Effector CD4-positive, alpha-beta T cell (primary cell): Measurements from ENCODE around the gene NUP155.
"Not testable (repeated sequence)": the region's sequence is repeated elsewhere in the genome, so short reads cannot be mapped to it uniquely, and the experiment has no call there.

ENCODE experiments used
- DNase-seq: peaks from one replicate; pipeline ENCODE4 v3.0.0-alpha.2; 2020

Gene NUP155

DNA sequence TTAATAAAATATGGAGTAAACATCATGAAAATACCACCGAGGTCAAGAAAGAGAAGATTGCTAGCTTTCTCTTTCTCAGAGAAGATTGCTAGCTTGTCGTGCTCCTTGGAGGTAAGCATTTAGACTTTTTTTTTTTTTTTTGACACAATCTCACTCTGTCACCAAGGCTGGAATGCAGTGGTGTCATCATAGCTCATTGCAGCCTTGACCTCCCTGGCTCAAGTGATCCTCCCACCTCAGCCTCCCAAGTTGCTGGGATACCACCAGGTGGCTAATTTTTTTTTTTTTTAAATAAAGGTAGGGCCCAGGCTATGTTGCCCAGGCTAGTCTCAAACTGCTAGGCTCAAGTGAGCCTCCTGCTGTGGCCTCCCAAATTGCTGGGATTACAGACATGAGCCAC lies 95.4 kb downstream of the NUP155 start:
- no peak for DNase-seq

DNA sequence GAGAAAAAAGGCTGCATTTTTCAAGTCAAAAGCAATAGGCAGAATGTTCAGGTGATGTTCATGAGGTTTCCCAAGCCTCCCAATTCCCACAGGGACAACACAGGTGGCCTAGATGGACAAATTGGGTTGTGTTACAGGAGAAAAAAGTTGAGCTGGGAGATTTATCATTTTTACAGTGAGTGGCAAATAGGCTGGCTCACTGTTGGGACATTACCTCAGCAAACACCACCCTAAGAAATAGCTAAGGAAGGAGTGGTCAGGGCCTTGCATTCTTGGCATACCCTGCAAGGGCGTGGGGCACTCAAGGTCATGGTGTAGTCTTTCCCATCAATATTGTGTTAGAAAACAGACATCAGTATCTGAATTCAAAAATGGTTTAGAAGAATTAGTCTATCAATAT lies 98.4 kb downstream of the NUP155 start:
- DNase-seq = no peak

DNA sequence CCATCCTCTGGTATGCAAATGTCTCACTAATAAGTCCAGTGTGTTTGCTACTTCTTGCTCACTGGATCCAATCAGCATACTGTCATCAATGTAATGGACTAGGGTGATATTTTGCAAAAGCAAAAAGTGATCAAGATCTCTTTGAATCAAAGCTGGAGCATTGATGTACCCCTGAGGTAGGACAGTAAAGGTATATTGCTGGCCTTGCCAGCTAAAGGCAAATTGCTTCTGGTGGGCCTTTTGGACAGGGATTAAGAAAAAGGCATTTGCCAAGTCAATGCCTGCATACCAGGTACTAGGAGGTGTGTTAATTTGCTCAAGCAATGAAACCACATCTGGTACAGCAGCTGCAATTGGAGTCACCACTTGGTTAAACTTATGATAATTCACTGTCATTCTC lies 102.8 kb downstream of the NUP155 start:
- DNase-seq = not testable (repeated sequence)

DNA sequence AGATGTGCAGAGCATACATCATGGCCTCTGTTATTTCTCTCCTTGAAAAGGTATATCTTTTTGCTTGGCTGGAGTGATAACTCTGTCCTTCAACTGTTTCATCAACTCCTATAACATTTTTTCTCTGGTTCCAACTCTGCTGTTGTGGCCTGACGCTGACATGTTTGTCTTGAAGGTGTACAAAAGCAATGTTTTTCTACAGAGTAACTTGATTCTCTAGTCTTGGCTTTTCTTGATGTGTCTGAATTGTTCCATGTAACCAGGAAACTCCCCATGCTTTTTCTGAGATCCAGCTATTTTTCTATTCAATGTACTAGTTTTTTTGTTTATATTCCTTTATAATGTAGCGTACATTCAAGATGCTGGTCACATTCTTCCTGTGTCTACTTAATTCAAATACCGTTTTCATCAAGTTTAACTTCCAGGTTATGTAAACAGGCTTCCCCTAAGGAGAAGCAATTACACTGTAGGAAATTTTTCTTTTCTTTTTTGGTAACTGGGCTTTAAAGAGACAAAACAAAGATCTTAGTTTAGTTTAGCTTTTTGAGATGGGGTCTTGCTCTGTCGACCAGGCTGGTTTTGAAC lies 115.0 kb downstream of the NUP155 start:
- no peak for DNase-seq

DNA sequence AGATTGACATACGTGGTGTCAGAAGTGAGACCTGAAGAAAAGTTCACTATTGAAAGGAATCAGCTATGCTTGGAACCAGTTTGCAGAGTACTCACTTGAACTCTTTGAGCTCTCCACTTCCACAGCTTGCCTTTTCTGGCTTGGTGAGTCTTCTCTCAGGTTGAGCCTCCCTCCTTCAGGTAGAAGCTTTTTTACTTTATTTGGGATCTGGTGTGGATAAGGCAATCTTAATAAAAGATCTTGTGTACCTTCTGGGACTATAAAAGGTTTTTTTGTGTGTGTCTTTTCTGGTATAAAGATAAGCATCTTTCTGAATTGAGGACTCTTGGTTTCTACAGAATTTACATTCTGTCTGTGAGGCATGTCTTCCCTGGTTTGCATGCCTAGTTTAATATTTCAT lies 116.3 kb downstream of the NUP155 start:
- no peak for DNase-seq

DNA sequence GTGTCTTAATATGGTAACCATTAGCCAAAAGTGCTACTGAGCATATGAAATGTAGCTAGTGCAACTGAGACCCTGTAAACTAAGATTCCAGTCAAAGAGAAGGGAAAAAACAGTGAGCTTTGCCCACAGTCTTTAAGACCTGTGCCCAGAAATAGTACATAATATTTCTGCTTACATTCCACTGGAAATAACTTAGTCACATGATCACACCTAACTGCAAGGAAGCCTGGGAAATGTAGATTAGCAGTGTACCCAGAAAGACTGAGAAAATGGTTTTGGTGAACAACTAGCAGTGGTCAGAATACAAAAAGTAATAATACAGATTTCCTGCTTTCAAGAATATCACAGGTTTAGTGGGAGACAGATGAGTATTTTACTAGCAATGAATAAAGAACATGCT lies 119.2 kb downstream of the NUP155 start:
- no peak for DNase-seq

DNA sequence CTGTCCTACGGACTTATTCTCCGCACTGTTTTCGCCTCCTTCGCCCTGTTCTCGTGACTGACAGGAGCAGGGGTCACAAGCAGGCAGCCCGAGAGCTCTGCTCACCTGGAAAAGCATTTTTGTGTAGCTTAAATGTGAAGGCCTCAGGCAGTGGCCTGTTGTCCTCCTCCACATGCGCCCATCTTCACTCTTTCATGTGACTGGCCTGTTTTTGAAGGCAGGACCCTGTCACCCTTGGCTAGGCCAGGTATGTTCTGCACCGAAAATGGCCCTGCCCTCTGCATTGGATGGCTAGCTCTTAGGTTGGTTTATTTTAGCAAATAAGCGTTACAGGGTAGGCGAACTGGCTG lies 121.1 kb downstream of the NUP155 start:
- DNase-seq = no peak

DNA sequence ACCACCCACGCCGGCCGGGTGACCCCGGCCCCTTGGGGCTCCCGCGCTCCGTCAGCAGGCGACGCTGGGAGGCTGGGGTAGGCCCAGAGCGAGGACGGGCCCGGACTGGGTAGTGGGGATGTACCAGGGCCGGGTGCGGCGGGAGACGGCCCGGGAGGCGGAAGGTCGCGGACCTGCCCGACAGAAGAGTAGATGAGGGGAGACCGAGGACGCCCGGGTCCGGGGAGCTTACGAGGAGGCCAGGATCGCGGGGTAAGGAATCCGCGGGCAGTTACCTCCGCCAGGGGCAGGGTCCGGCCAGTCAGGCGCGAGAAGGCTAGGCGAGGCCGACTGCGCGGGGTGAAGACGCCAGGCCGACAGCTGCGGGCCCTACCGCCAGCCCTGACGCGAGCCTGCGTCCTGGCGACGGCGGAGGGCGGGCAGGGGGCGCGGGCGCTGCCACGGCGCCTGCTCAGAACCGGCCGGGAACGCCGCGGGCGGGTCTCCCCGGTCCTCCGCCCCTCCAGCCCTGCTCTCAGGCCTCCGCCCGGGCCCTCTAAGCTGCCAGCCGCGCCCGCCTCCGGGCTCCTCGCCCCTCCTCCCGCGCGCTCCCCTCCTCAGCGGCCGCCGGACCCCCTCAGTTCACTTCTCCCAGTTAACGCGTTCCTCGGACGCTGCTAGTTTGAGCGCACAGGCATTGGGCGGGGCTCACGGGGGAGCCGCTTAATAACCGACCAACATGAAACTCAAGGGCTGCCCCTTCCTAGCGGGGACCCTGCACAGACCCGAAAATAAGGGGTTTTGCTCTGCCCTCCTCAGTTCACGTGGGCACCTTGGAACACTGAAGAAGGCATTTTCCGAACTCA lies 121.7 kb downstream of the NUP155 start, which contains the start of gene CPLANE1:
CPLANE1 (minus strand) TSS at position 407 of the 845 bp plus-strand sequence. CDS start 1,678 bp downstream, outside the sequence.
- peak; percentile 18 for DNase-seq

DNA sequence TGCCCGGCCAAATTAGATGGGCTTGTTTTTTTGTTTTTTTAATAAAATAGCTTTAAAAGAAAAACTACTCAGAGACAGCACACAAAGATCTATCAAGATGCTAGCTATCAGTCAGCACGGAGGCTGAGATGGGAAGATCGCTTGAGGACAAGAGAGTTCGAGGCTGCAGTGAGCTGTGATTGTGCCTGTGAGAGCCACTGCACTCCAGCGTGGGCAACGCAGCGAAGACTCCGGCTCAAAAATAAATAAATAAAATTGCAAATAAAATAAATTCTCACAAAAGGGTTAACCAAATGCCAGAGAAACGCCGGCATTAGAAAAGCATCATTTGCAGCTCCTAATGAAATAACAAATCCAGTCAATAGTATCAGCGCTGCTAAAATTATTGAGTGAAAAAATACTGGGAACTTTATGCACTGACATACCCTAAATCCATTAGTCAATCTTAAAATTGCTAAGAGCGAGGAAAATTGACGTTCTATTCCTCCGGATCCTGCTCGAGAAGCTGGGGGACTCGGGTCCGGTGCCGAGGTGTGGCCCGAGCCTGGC lies 122.4 kb downstream of the NUP155 start:
- no peak for DNase-seq

DNA sequence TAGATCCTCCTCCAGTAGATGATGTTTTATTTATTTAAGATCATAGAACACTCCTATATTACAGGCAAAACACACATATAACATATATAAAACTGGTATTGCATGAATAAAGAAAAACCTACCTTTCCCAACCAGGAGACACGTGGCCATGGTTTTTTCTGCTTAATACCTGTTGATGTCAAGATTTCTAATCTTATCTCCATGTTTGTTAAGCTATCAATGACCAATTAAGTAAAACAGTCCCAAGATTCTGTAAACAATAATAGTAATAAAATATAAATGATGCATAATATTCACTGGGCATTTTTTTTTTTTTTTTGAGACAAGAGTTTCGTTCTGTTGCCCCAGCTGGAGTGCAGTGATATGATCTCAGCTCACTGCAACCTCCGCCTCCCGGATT lies 123.4 kb downstream of the NUP155 start:
- no peak for DNase-seq

DNA sequence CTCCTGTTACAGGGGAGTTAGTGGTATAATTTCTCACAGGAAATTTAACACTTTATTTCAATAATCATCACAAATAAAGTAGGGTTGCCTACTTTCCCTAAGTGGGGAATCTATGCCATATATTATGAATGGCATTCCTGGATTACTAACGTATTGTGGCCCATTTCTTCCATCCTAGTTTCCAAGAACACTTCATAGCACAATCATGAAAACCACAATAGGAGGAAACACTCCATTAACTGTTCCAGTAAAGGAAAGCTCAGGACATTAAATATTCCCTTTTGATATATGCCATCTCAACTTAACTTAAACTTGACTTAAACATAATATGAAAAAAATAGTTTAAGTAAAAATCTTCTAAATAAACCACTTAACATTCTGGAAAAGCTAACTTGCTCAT lies 123.9 kb downstream of the NUP155 start:
- no peak for DNase-seq
